ENCODE measurements around the gene ST6GALNAC1. TPM values are rescaled to one million over a fixed set of nuclear protein-coding genes. Genes with fewer than 3 reads are reported as not detected.

The ST6GALNAC1 gene
- total RNA-seq, 5 donors from 2014 or later (not counting 1 experiment from before 2014, with no cell fraction given), result 2.6 to 20.5 (median 6.6) TPM

GRCh38 chr17:76670020-76670717 lies 26.6 kb upstream of the ST6GALNAC1 start:
- peak in 2 of 4 experiments; percentile 12 to 17 for ATAC-seq (replicated peaks in 1 of 4)
- no peak overlapping the region for H3K4me3 ChIP-seq (ENCODE audit: control insufficient read depth in 1 of 2, extremely low read depth in 1 of 2, low read length in 1 of 2)
- Mint-ChIP-seq H3K4me1 (peaks cover 37 to 42% (median 40%) of the 10 kb centered on the region in 3 donors), H3K36me3 (no peaks in the 10 kb centered on the region), H3K9me3 (no peaks in the 10 kb centered on the region), H3K4me3 (peak overlapping the region in 2 of 3 donors; percentile 89 to 91), H3K27ac (peak overlapping the region; percentile 97 to 98), H3K27me3 (no peaks in the 10 kb centered on the region)
- ChIA-PET CTCF (no interaction called here), POLR2A (no interaction called here)
- H3K27ac ChIP-seq (ENCODE audit: low read length), result peak overlapping the region; percentile 86
- no peaks in the 10 kb centered on the region for H3K36me3 ChIP-seq (ENCODE audit: control insufficient read depth in 2 of 2, extremely low read depth in 1 of 2, insufficient read depth in 1 of 2, low read length in 1 of 2)
- WGBS (ENCODE audit: insufficient coverage), result 70% methylated on average over 4 of the region's 9 CpGs
- peaks cover 31 to 35% of the 10 kb centered on the region in 2 experiments for H3K4me1 ChIP-seq (ENCODE audit: control insufficient read depth in 1 of 2, extremely low read depth in 1 of 2, insufficient read depth in 2 of 2, low read length in 2 of 2)
- peak in 9 of 35 experiments; percentile 14 to 63 (median 37) for DNase-seq
- no peaks in the 10 kb centered on the region for H3K9me3 ChIP-seq
- H3K27me3 ChIP-seq (replicated peaks in 1 of 2; ENCODE audit: control insufficient read depth in 2 of 2, extremely low read depth in 1 of 2, insufficient read depth in 2 of 2, low read length in 1 of 2), result peaks cover 0 to 6% of the 10 kb centered on the region in 2 experiments

- H3K27me3 ChIP-seq (replicated peaks in 1 of 2; ENCODE audit: control insufficient read depth in 2 of 2, extremely low read depth in 1 of 2, insufficient read depth in 2 of 2, low read length in 1 of 2), result peaks cover 0 to 6% of the 10 kb centered on the region in 2 experiments
- DNase-seq (no peak), ATAC-seq (replicated peaks in 1 of 4) (no peak)
- H3K4me3 ChIP-seq (ENCODE audit: control insufficient read depth in 1 of 2, extremely low read depth in 1 of 2, low read length in 1 of 2), result no peak overlapping the region
- Mint-ChIP-seq H3K4me1 (peaks cover 29 to 33% (median 32%) of the 10 kb centered on the region in 3 donors), H3K27me3 (no peaks in the 10 kb centered on the region), H3K4me3 (no peak overlapping the region), H3K36me3 (no peaks in the 10 kb centered on the region), H3K27ac (peak overlapping the region in 1 of 2 donors; percentile 16), H3K9me3 (no peaks in the 10 kb centered on the region)
- peaks cover 27% of the 10 kb centered on the region in 2 experiments for H3K4me1 ChIP-seq (ENCODE audit: control insufficient read depth in 1 of 2, extremely low read depth in 1 of 2, insufficient read depth in 2 of 2, low read length in 2 of 2)
- H3K9me3 ChIP-seq, result no peaks in the 10 kb centered on the region
- POLR2A ChIA-PET, result no interaction called here
- H3K27ac ChIP-seq (ENCODE audit: low read length), result no peak overlapping the region
- CTCF ChIA-PET, result interaction anchor here in 1 of 2 donors (0.6 kb wide), 1 partner anchor 1139 kb away, joined by 3 read pairs; no protein-coding TSS in a partner anchor
- 83% methylated on average over 6 of the region's 14 CpGs for WGBS (ENCODE audit: insufficient coverage)
- H3K36me3 ChIP-seq (ENCODE audit: control insufficient read depth in 2 of 2, extremely low read depth in 1 of 2, insufficient read depth in 1 of 2, low read length in 1 of 2), result no peaks in the 10 kb centered on the region
Observed at GRCh38 chr17:76667786-76668453, 24.4 kb upstream of the ST6GALNAC1 start.

GRCh38 chr17:76667491-76667755 lies 23.9 kb upstream of the ST6GALNAC1 start:
- Mint-ChIP-seq H3K9me3 (no peaks in the 10 kb centered on the region), H3K4me1 (peaks cover 24 to 28% (median 27%) of the 10 kb centered on the region in 3 donors), H3K36me3 (no peaks in the 10 kb centered on the region), H3K4me3 (no peak overlapping the region), H3K27ac (peak overlapping the region in 1 of 2 donors; percentile 16), H3K27me3 (no peaks in the 10 kb centered on the region)
- 40% methylated on average over 1 of the region's 2 CpGs for WGBS (ENCODE audit: insufficient coverage)
- no peak for ATAC-seq (replicated peaks in 1 of 4)
- Histone ChIP-seq H3K36me3 (ENCODE audit: control insufficient read depth in 2 of 2, extremely low read depth in 1 of 2, insufficient read depth in 1 of 2, low read length in 1 of 2) (no peaks in the 10 kb centered on the region), H3K27ac (ENCODE audit: low read length) (no peak overlapping the region), H3K4me1 (ENCODE audit: control insufficient read depth in 1 of 2, extremely low read depth in 1 of 2, insufficient read depth in 2 of 2, low read length in 2 of 2) (peaks cover 22% of the 10 kb centered on the region in 2 experiments), H3K9me3 (no peaks in the 10 kb centered on the region), H3K4me3 (ENCODE audit: control insufficient read depth in 1 of 2, extremely low read depth in 1 of 2, low read length in 1 of 2) (no peak overlapping the region), H3K27me3 (replicated peaks in 1 of 2; ENCODE audit: control insufficient read depth in 2 of 2, extremely low read depth in 1 of 2, insufficient read depth in 2 of 2, low read length in 1 of 2) (peaks cover 0 to 6% of the 10 kb centered on the region in 2 experiments)
- ChIA-PET POLR2A (no interaction called here), CTCF (interaction anchor here in 1 of 2 donors (0.6 kb wide), 1 partner anchor 1138 kb away, joined by 3 read pairs; no protein-coding TSS in a partner anchor)
- DNase-seq, result no peak

- H3K27ac ChIP-seq (ENCODE audit: low read length), result no peak overlapping the region
- no peaks in the 10 kb centered on the region for H3K36me3 Mint-ChIP-seq
- no peaks in the 10 kb centered on the region for H3K27me3 ChIP-seq (replicated peaks in 1 of 2; ENCODE audit: control insufficient read depth in 2 of 2, extremely low read depth in 1 of 2, insufficient read depth in 2 of 2, low read length in 1 of 2)
- no peaks in the 10 kb centered on the region for H3K36me3 ChIP-seq (ENCODE audit: control insufficient read depth in 2 of 2, extremely low read depth in 1 of 2, insufficient read depth in 1 of 2, low read length in 1 of 2)
- H3K27me3 Mint-ChIP-seq, result no peaks in the 10 kb centered on the region
- H3K4me1 ChIP-seq (ENCODE audit: control insufficient read depth in 1 of 2, extremely low read depth in 1 of 2, insufficient read depth in 2 of 2, low read length in 2 of 2), result peaks cover 15 to 29% of the 10 kb centered on the region in 2 experiments
- ATAC-seq (replicated peaks in 1 of 4) (no peak), DNase-seq (no peak)
- peak overlapping the region; percentile 51 to 72 (median 59) for H3K4me3 Mint-ChIP-seq
- no peaks in the 10 kb centered on the region for H3K9me3 Mint-ChIP-seq
- no peaks in the 10 kb centered on the region for H3K9me3 ChIP-seq
- H3K4me3 ChIP-seq (ENCODE audit: control insufficient read depth in 1 of 2, extremely low read depth in 1 of 2, low read length in 1 of 2), result no peak overlapping the region
- H3K27ac Mint-ChIP-seq, result peak overlapping the region; percentile 86 to 91
- POLR2A ChIA-PET, result interaction anchor here in 1 of 2 donors (0.6 kb wide), 1 partner anchor 98 kb away, joined by 5 read pairs; no protein-coding TSS in a partner anchor
- CTCF ChIA-PET, result no interaction called here
- peaks cover 29 to 41% (median 34%) of the 10 kb centered on the region in 3 donors for H3K4me1 Mint-ChIP-seq
- WGBS (ENCODE audit: insufficient coverage), result 83% methylated on average over 1 of the region's 3 CpGs
Observed at GRCh38 chr17:76660656-76661042, 17.1 kb upstream of the ST6GALNAC1 start.

- Histone ChIP-seq H3K27ac (ENCODE audit: low read length) (peak overlapping the region; percentile 61), H3K27me3 (replicated peaks in 1 of 2; ENCODE audit: control insufficient read depth in 2 of 2, extremely low read depth in 1 of 2, insufficient read depth in 2 of 2, low read length in 1 of 2) (no peaks in the 10 kb centered on the region), H3K4me3 (ENCODE audit: control insufficient read depth in 1 of 2, extremely low read depth in 1 of 2, low read length in 1 of 2) (no peak overlapping the region), H3K9me3 (no peaks in the 10 kb centered on the region), H3K36me3 (ENCODE audit: control insufficient read depth in 2 of 2, extremely low read depth in 1 of 2, insufficient read depth in 1 of 2, low read length in 1 of 2) (no peaks in the 10 kb centered on the region), H3K4me1 (ENCODE audit: control insufficient read depth in 1 of 2, extremely low read depth in 1 of 2, insufficient read depth in 2 of 2, low read length in 2 of 2) (peaks cover 15 to 29% of the 10 kb centered on the region in 2 experiments)
- POLR2A ChIA-PET, result interaction anchor here in 1 of 2 donors (0.6 kb wide), 2 partner anchors 56 to 98 kb away, joined by 5 read pairs; no protein-coding TSS in a partner anchor
- ATAC-seq (replicated peaks in 1 of 4) (peak; percentile 72 to 88 (median 82)), DNase-seq (peak in 7 of 35 experiments; percentile 14 to 51 (median 23))
- Mint-ChIP-seq H3K4me3 (peak overlapping the region; percentile 51 to 72 (median 59)), H3K9me3 (no peaks in the 10 kb centered on the region), H3K36me3 (no peaks in the 10 kb centered on the region), H3K4me1 (peaks cover 29 to 41% (median 34%) of the 10 kb centered on the region in 3 donors), H3K27ac (peak overlapping the region; percentile 86 to 91), H3K27me3 (no peaks in the 10 kb centered on the region)
- CTCF ChIA-PET, result interaction anchor here (0.6 to 0.8 kb wide), 2 partner anchors 10 to 21 kb away, joined by 3 to 4 read pairs; no protein-coding TSS in a partner anchor
- WGBS (ENCODE audit: insufficient coverage), result 39% methylated on average over 3 of the region's 13 CpGs
Observed at GRCh38 chr17:76659928-76660655, 16.5 kb upstream of the ST6GALNAC1 start.

GRCh38 chr17:76658242-76658662 lies 14.7 kb upstream of the ST6GALNAC1 start:
- ChIA-PET CTCF (no interaction called here), POLR2A (interaction anchor here in 1 of 2 donors (0.6 kb wide), 1 partner anchor 92 kb away, joined by 4 read pairs; no protein-coding TSS in a partner anchor)
- ATAC-seq (replicated peaks in 1 of 4), result no peak
- H3K4me3 ChIP-seq (ENCODE audit: control insufficient read depth in 1 of 2, extremely low read depth in 1 of 2, low read length in 1 of 2), result no peak overlapping the region
- DNase-seq, result no peak
- 100% methylated on average over 1 of the region's 5 CpGs for WGBS (ENCODE audit: insufficient coverage)
- peak overlapping the region; percentile 39 for H3K27ac ChIP-seq (ENCODE audit: low read length)
- H3K27me3 Mint-ChIP-seq, result no peaks in the 10 kb centered on the region
- H3K27ac Mint-ChIP-seq, result peak overlapping the region; percentile 84 to 91
- H3K4me1 Mint-ChIP-seq, result peaks cover 31 to 41% (median 34%) of the 10 kb centered on the region in 3 donors
- H3K36me3 Mint-ChIP-seq, result no peaks in the 10 kb centered on the region
- H3K36me3 ChIP-seq (ENCODE audit: control insufficient read depth in 2 of 2, extremely low read depth in 1 of 2, insufficient read depth in 1 of 2, low read length in 1 of 2), result no peaks in the 10 kb centered on the region
- H3K9me3 Mint-ChIP-seq, result no peaks in the 10 kb centered on the region
- no peaks in the 10 kb centered on the region for H3K9me3 ChIP-seq
- peaks cover 15 to 29% of the 10 kb centered on the region in 2 experiments for H3K4me1 ChIP-seq (ENCODE audit: control insufficient read depth in 1 of 2, extremely low read depth in 1 of 2, insufficient read depth in 2 of 2, low read length in 2 of 2)
- peak overlapping the region in 2 of 3 donors; percentile 21 to 34 for H3K4me3 Mint-ChIP-seq
- no peaks in the 10 kb centered on the region for H3K27me3 ChIP-seq (replicated peaks in 1 of 2; ENCODE audit: control insufficient read depth in 2 of 2, extremely low read depth in 1 of 2, insufficient read depth in 2 of 2, low read length in 1 of 2)

All from T-cell (primary cell).